GM18502 (cell line): ENCODE results near the gene KRT36.

Experiments used
- ATAC-seq: cut with Tn5 transposase; IDR thresholded peaks from one replicate; pipeline ENCODE4 v1.9.1; 2021; ENCODE audit warnings: mild to moderate bottlenecking; ENCODE audit not compliant: unreplicated experiment, poor library complexity

Gene KRT36

GRCh38 chr17:41504246-41504977 is 14.7 kb upstream of the KRT36 start:
- ATAC-seq = no peak

- no peak for ATAC-seq
Measured at GRCh38 chr17:41503202-41503601, 13.5 kb upstream of the KRT36 start.

DNA sequence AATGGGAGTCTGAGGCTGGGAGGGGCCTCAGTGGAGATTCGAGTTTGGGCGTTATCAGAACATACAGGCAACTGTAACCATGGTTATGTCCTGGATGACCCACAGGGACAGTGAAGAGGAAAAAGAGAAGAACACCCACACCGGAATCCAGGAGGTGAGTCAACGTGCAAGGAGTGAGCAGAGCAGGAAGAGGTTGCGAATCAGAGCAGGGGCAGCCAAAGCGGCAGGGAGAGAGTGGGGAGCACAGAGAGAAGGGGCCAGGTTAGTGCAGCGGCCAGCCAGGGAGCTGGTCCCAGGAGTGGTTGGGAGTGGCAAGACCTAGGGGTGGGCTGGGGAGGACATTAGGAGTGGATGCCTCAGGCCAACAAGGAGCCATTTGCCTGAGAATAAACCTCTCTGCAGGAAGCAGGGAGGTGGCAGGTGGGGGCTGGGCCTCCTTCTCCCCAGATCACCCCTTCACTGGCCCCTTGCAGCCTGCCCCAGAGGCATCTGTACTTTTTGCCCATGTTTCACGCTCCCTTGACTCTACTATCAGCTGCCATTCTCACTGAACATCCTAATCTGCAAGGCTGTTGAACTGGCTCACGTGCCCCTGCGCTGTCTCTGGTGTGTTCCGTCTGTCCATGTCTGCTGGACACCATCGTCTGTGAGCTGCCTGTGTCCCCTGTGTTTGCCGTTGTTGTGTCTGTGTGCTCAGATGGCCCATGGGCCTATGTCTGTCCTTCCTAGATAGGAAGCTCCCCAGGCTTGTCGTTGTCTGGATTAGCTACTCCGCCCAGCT is 10.6 kb upstream of the KRT36 start:
- no peak for ATAC-seq

DNA sequence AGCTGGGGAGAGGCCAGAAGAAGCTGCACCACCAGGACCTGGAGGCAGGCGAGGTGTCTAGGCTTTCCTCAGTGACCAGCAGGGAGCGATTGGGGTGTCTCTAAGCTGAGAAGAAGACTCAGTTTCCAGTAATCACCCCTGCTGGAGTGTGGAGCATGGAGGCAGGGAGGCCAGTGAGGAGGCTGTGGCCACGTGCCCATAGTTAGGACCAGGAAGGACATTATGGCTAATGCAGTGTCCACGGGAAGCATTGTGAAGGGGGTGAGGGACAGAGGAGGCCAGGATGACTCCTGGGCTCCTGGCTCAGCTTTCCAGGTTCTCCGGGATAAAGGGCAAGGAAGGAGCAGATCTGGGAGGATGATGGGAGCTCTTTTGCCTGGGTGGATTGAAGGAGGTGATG is 10.0 kb upstream of the KRT36 start:
- no peak for ATAC-seq

- no peak for ATAC-seq
Measured at GRCh38 chr17:41498276-41498675, 8.6 kb upstream of the KRT36 start.

- ATAC-seq = no peak
Measured at GRCh38 chr17:41496803-41497484, 7.2 kb upstream of the KRT36 start.

DNA sequence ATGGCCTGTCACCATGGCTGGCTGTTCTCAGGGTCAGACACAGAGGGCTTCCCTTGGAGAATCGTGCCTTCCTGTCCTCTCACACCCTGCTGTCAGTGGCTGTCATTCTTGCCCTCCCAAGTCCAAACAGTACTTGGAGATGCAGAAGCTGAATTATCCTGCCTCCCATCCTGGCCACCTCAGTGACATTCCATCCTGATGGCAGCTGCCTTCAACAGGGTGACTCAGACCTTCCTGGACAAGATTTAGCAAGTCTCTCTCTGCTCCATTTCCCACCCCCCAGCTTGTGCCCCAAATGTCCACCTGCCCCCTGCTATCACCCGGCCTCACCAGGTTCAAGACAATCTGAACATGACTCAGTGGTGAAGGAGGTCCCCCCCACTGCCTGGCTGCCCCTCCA is 4.8 kb upstream of the KRT36 start:
- no peak for ATAC-seq

- ATAC-seq = no peak
Measured at GRCh38 chr17:41492771-41493170, 3.1 kb upstream of the KRT36 start.

DNA sequence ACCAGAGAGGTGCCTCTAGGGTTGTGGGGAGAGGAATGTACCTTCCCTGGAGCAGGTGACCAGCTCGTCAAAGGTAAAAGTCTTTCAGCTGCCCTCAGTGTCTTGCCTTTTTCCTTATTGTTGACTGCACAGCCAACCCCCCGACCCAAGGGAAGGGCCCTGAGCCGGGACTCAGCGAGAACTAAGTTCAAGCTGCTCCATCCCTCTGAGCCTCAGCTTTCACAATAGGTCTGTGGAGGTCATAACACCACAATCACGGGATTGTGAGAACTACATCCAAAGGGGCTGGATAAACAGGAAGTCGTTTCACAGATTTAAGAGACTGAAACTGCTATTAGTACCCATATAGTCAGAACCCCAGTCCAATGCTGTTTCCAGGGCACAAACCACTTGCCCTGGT is 2.6 kb upstream of the KRT36 start:
- ATAC-seq = no peak

- no peak for ATAC-seq
Measured at GRCh38 chr17:41491476-41491875, 1.8 kb upstream of the KRT36 start.

DNA sequence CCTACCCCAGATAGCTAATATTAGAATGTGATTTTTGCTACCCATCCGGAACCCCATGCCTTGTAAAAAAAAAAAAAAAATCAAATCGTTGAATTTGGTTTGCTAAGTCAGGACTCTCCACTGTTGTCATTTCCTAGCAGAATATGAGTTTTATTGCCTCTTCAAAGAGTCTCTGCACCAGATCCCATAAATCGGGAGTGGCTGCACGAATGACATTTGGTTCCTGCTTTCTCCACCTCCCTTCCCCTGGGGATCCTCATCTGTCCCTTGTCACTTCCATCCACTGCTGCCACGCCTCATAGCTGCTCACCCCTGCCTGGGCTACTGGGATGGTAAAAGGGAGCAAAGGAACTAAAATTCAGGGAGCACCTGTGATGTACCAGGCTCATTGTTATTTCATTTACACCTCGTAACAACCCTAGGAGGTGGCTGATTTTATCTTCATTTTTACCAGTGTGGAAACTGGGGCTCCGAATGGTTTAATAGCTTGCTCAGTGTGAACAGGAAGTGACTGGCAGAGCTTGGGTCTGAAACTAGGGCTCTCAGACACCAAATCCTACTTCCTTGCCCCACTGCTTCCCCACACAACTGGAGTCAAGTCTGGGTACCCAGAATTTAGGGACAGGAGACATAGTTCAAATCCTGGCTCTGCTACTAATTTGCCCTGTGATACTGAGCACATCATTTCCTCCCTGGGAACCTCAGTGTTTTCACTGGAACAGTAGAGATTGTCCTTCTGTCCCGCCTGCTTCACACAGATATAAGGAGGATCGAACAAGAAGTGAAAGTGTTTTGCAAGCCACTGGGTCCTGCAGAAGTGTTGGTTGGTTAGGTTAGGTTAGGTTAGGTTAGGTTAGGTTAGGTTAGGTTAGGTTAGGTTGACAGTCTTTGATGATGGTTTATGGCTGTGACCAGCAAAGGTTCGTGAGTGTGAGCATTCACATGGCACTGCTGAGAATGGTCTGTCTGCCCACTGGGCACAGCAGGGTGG is 585 bp upstream of the KRT36 start:
- ATAC-seq = no peak

DNA sequence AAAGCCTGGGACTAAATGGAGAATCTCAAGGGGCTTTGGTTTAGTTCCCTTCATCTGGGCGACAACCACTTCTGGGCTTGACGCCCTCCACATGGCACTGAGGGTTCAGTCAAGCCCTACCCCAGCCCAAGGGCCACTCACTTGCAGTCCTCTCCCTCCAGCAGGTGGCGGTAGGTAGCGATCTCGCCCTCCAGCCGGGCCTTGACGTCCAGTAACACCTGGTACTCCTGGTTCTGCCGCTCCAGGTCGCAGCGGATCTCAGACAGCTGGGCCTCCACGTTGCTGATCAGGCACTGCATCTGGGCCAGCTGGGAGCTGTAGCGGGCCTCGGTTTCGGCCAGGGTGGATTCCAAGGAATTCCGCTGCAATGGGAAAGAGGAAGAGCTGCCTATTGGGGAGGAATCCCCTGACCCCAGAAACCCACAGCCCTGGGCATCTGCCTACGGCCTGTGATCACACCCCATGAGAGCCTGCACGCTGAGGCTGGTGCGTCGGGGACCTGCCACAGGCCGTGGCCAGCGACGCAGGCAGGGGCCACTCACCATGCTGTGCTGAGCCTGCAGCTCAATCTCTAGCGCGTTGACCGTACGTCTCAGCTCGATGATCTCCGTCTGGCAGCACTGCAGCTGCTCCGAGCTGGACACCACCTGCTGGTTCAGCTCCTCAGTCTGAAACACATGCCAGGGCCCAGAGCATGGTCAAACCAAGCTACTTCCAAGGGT is 2.7 kb downstream of the KRT36 start:
- no peak for ATAC-seq

- ATAC-seq = no peak
Measured at GRCh38 chr17:41486316-41486715, 3.4 kb downstream of the KRT36 start.

GRCh38 chr17:41484920-41485904 is 4.5 kb downstream of the KRT36 start:
- ATAC-seq = no peak

DNA sequence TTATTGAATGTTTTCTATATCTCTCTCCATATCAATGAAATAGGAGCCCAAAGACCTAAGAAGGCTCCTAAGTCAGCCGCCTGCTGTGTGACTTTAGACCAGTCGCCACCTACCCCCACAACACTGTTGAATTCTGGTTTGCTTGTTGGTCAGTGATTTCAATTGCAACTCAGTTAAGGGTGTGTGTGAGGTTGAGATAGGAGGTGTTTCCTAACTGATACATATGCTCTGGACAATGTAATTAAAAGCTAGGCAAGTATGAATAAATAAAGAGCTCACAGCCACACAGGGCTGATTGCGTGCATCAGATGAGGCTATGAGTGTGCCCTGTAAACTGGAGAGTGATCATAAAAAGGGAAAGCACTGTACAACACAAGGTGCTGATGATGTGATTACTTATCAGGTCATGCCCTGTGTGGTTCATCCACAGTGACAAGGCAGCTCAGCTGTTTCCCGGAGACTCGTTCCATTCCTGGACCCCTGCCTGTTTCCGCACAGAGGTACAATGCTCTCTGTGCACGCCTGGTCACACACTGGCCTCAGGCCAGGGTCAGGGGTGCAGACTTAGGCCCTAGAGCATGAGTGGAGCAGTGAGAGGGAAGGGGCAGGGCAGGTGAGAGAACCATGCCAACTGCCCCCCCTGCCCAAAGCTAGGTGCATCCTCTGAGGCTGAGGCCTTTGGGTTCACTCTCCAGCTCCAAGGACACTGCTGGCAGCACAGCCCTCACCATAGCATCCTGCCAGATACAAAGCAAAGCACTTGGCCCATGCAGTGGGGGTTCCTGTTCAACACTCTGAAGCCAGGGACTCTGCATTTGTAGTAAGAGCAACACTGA is 5.5 kb downstream of the KRT36 start:
- ATAC-seq = no peak

DNA sequence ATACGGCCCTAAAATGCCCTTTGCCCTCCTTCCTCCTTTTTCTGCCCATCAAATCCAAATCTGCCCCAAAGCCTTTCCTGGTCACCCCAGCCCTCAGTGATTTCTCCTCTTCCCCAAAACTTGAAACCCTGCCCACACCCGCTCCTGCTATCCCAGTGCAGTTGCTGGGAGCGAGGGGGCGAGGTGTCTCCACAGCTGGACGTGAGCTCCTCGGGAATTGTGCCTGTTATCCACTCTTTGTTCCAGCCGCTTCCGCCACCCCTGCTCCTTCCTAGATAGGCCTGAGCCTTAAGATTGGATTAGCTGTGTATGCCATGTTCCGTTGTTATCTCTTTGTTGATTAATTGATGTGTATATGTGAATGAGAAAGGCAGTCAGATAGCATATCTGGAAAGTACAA is 6.2 kb downstream of the KRT36 start:
- no peak for ATAC-seq

DNA sequence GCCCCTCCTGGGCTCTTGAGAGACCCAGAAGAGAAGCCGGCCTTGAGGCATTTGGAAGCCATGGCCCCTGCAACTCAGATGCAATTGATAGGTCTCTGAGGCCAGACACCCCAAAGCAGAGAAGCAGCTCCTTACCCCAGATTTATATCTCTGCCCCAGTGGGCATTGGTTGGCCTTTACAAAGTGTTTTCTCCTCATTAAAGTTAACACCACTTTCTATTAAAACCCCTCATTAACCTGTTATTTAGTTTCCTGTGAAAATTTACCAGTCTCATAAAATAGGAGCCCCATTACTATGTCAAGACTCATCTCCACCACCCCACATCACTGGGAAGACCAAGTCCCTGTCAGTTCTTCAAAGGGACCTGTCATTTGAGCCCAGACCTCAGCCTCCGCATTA is 8.7 kb downstream of the KRT36 start, which contains the start of gene KRT35:
Gene KRT35, minus strand, starts transcription at position 116 of the 400 bp plus-strand sequence. Its CDS starts 54 bp downstream, at position 62.
- no peak for ATAC-seq
